HL-60 (cell line): ENCODE measurements around the gene RIC8A.

Experiments used
- CTCF ChIP-seq: IDR thresholded peaks from one replicate; pipeline ENCODE4 v1.5.1; 2011; ENCODE audit warnings: low read length, control low read depth, inconsistent platforms; ENCODE audit not compliant: insufficient read depth
- REST ChIP-seq: IDR thresholded peaks from 2 replicates; pipeline ENCODE4 v1.6.1; 2012; ENCODE audit warnings: low read depth; ENCODE audit not compliant: insufficient replicate concordance

DNA sequence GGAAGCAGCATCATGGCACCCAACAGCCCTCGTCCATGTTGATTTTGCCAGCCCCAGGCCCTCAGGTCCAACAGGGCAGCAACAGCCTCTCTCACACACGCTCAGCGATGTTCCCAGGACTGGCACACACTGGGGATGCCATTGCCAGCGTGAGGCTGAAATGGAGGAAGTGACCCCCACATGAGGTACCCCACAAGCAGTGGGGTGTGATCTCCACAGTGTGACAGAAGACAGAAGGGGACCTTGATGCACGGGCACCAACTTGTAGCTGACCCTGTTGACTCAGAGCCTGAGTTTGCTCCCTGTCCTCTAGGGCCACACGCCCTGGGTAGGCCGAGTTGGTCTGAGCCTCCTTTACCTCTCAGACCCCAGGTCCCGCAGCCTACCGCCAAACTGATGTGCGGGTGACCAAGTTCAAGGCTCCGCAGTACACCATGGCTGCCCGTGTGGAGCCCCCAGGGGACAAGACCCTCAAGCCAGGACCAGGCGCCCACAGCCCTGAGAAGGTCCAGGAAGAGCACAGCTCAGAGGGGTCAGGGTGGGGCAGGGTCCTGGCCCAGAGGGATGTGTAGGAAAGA, 8.4 kb upstream of the RIC8A start:
- TF ChIP-seq REST = no peak
- no peak for TF ChIP-seq CTCF
